MM.1S (cell line): ENCODE results near the gene SLC25A11.

Experiments
- DNase-seq: peaks from one replicate; pipeline ENCODE4 v3.0.0-alpha.2; 2015
- H2AFZ ChIP-seq: fragments of 300-600 bp; sonication (generic); 2 replicates; pipeline ENCODE4 v1.6.0; 2016; ENCODE audit warnings: antibody characterized with exemption, low read length
- H3F3A ChIP-seq: fragments of 300-600 bp; sonication (generic); 2 replicates; pipeline ENCODE4 v1.6.1; 2016; ENCODE audit warnings: mild to moderate bottlenecking, antibody characterized with exemption, low read length, moderate library complexity, mixed read lengths; ENCODE audit not compliant: insufficient read depth
- H3K27ac ChIP-seq: fragments of 300-600 bp; sonication (generic); 2 replicates; pipeline ENCODE4 v1.5.1; 2016; ENCODE audit warnings: mild to moderate bottlenecking, low read length
- H3K27me3 ChIP-seq: fragments of 300-600 bp; sonication (generic); replicated peaks from 2 replicates; pipeline ENCODE4 v1.6.0; 2016; ENCODE audit warnings: low read length; ENCODE audit not compliant: insufficient read depth
- H3K36me3 ChIP-seq: fragments of 300-600 bp; sonication (generic); replicated peaks from 2 replicates; pipeline ENCODE4 v1.6.1; 2016; ENCODE audit warnings: mild to moderate bottlenecking, low read length, mixed read lengths; ENCODE audit not compliant: insufficient read depth
- H3K4me1 ChIP-seq: fragments of 300-600 bp; sonication (generic); 2 replicates; pipeline ENCODE4 v1.6.1; 2016; ENCODE audit warnings: low read length, mixed read lengths
- H3K4me2 ChIP-seq: fragments of 300-600 bp; sonication (generic); 2 replicates; pipeline ENCODE4 v1.6.0; 2016; ENCODE audit warnings: low read depth, low read length
- H3K4me3 ChIP-seq: fragments of 300-600 bp; sonication (generic); 2 replicates; pipeline ENCODE4 v1.5.1; 2016; ENCODE audit warnings: low read length, mixed read lengths
- H3K79me2 ChIP-seq: fragments of 300-600 bp; sonication (generic); 2 replicates; pipeline ENCODE4 v1.6.1; 2016; ENCODE audit warnings: mixed run types, low read length, mixed read lengths
- H3K9ac ChIP-seq: fragments of 300-600 bp; sonication (generic); 2 replicates; pipeline ENCODE4 v1.6.1; 2016; ENCODE audit warnings: low read length, mixed read lengths
- H3K9me2 ChIP-seq: fragments of 300-600 bp; sonication (generic); replicated peaks from 2 replicates; pipeline ENCODE4 v1.6.1; 2016; ENCODE audit warnings: mild to moderate bottlenecking, low read length, mixed read lengths; ENCODE audit not compliant: insufficient read depth
- H3K9me3 ChIP-seq: fragments of 300-600 bp; sonication (generic); replicated peaks from 2 replicates; pipeline ENCODE4 v1.6.1; 2016; ENCODE audit warnings: mild to moderate bottlenecking, low read length, mixed read lengths; ENCODE audit not compliant: insufficient read depth
- H4K20me1 ChIP-seq: fragments of 300-600 bp; sonication (generic); 2 replicates; pipeline ENCODE4 v1.6.1; 2016; ENCODE audit warnings: mild to moderate bottlenecking, low read length, moderate library complexity, mixed read lengths; ENCODE audit not compliant: insufficient read depth
- CTCF ChIP-seq: fragments of 300-600 bp; sonication (generic); IDR thresholded peaks from 2 replicates; pipeline ENCODE4 v1.5.1; 2016; ENCODE audit warnings: antibody characterized with exemption, low read length, mixed read lengths
- EZH2 ChIP-seq: fragments of 300-600 bp; sonication (generic); optimal IDR thresholded peaks from 2 replicates; pipeline ENCODE3; 2017; ENCODE audit warnings: low read depth, mild to moderate bottlenecking, antibody characterized with exemption, low read length, mixed read lengths
- EZH2phosphoT487 ChIP-seq: fragments of 300-600 bp; sonication (generic); IDR thresholded peaks from 2 replicates; pipeline ENCODE4 v1.6.1; 2018; ENCODE audit warnings: antibody characterized with exemption, low read length

The SLC25A11 gene

GRCh38 chr17:4898927-4899326 is 40.9 kb downstream of the SLC25A11 start:
- H3F3A ChIP-seq, result peaks cover 11% of the 10 kb centered on the region
- H2AFZ ChIP-seq, result no peak overlapping the region
- no peaks in the 10 kb centered on the region for H4K20me1 ChIP-seq
- H3K9ac ChIP-seq, result no peak overlapping the region
- H3K4me1 ChIP-seq, result peaks cover 12% of the 10 kb centered on the region
- H3K27ac ChIP-seq, result no peak overlapping the region
- H3K9me2 ChIP-seq, result no peaks in the 10 kb centered on the region
- no peaks in the 10 kb centered on the region for H3K27me3 ChIP-seq
- H3K9me3 ChIP-seq, result no peaks in the 10 kb centered on the region
- peak overlapping the region; percentile 39; the same call in 1 of the 2 replicates for H3K4me2 ChIP-seq
- no peak for TF ChIP-seq EZH2phosphoT487
- TF ChIP-seq EZH2, result no peak
- no peak for TF ChIP-seq CTCF
- H3K36me3 ChIP-seq, result no peaks in the 10 kb centered on the region
- no peaks in the 10 kb centered on the region for H3K79me2 ChIP-seq
- DNase-seq, result no peak
- H3K4me3 ChIP-seq, result no peak overlapping the region

GRCh38 chr17:4898351-4898750 is 41.5 kb downstream of the SLC25A11 start:
- H3K9me3 ChIP-seq, result no peaks in the 10 kb centered on the region
- TF ChIP-seq EZH2phosphoT487, result no peak
- no peak for TF ChIP-seq CTCF
- no peak for TF ChIP-seq EZH2
- no peak for DNase-seq
- no peak overlapping the region for H2AFZ ChIP-seq
- no peak overlapping the region for H3K9ac ChIP-seq
- H3K4me1 ChIP-seq, result peaks cover 10% of the 10 kb centered on the region
- no peaks in the 10 kb centered on the region for H3K27me3 ChIP-seq
- H3K9me2 ChIP-seq, result no peaks in the 10 kb centered on the region
- H3K4me2 ChIP-seq, result no peak overlapping the region
- H3K79me2 ChIP-seq, result no peaks in the 10 kb centered on the region
- no peak overlapping the region for H3K4me3 ChIP-seq
- no peaks in the 10 kb centered on the region for H4K20me1 ChIP-seq
- no peaks in the 10 kb centered on the region for H3K36me3 ChIP-seq
- H3K27ac ChIP-seq, result no peak overlapping the region
- H3F3A ChIP-seq, result peaks cover 8% of the 10 kb centered on the region

- H3K79me2 ChIP-seq, result no peaks in the 10 kb centered on the region
- DNase-seq, result no peak
- no peak overlapping the region for H3K27ac ChIP-seq
- no peaks in the 10 kb centered on the region for H3K9me3 ChIP-seq
- H3K9ac ChIP-seq, result no peak overlapping the region
- H3K36me3 ChIP-seq, result no peaks in the 10 kb centered on the region
- H3K4me1 ChIP-seq, result peaks cover 4% of the 10 kb centered on the region
- H3K4me2 ChIP-seq, result no peak overlapping the region
- no peak overlapping the region for H3K4me3 ChIP-seq
- peaks cover 2% of the 10 kb centered on the region for H3F3A ChIP-seq
- H2AFZ ChIP-seq, result no peak overlapping the region
- no peaks in the 10 kb centered on the region for H4K20me1 ChIP-seq
- no peaks in the 10 kb centered on the region for H3K9me2 ChIP-seq
- TF ChIP-seq EZH2phosphoT487 (no peak), EZH2 (no peak), CTCF (no peak)
- H3K27me3 ChIP-seq, result no peaks in the 10 kb centered on the region
Measured at GRCh38 chr17:4897785-4898184, 42.1 kb downstream of the SLC25A11 start.
